HG02798 (cell line): ENCODE results near the gene GPR39.

Experiments used
- ATAC-seq: cut with Tn5 transposase; IDR thresholded peaks from one replicate; pipeline ENCODE4 v1.9.1; 2021; ENCODE audit warnings: mild to moderate bottlenecking; ENCODE audit not compliant: unreplicated experiment, poor library complexity

The GPR39 gene

DNA sequence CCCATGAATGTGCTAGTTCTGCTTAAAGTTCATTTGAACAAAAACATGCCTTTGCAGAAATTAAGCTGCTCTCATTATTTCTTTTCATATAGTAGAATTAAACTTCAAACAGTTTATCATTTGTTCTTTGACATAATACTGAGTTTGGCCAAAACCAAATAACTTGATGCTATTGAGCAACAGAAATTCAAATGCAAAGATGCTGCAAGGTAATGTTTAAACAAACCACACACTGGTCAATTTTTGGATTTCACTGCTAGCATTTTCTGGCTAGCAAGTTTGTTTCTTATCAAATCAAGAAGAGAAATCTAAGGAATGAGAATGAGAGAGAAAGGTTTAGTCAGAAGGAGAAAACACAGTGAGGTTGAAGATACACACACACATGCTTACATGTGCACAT is 173.4 kb downstream of the GPR39 start:
- ATAC-seq: no peak

- ATAC-seq: no peak
These were observed 176.6 kb downstream of the GPR39 start for GRCh38 chr2:132593171-132593570.

GRCh38 chr2:132595186-132595585 is 178.6 kb downstream of the GPR39 start:
- no peak for ATAC-seq

DNA sequence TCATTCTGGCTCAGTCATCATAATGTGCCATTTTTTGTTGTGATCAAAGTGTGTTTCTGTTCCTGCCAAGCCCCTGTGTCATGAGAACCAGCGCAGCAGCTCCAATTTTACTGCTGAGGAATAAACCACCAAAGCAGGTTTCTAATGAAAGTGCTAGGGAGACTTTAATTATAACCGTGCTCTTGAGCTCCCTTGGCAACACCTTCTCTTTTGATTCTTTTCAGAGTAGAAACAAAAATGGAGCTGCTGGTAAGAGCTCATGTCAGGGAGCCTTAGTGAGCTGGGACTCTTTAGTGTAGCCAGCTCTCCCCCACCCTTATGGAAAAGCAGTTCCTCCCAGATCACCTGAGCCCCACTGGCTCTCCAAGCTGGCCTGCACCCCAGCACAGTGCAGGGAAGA is 179.1 kb downstream of the GPR39 start:
- no peak for ATAC-seq

DNA sequence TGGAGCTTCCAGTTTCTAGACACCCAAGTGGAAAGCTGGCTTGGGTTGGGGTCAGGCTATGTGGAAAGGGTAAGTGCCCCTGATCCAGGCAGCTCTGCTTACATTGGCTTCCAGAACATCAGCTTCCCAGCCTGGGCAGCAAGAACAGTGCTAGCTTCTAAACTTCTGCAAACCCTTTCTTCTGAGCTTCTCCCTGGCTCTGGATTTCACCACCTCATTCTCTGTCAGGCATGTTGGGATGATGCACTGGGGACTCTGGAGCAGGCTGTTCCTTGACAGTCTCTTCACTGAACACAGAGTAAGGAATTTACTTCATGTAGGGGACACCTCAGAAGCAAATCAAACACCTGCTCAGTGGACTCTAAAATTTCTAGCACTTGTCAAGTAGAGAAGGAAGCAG is 180.6 kb downstream of the GPR39 start:
- ATAC-seq: no peak

DNA sequence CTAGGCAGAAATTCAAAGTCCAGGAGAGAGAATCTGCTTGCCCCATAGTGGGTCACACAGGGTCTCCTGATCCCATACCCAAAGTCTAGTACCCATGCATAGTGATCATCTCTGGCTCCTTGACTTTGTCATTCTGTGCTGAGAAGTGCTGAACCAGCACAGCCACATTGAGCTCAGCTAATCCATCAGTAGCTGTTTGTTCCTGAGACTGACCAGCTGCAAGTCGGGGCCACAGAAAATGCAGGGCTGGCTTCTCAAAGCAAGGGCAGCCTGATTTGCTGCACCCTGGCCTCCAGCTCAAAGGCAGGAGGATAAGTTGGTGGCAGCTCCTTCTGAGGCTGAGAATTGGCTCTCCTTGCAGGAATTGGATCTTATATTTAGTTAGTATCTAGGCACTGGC is 181.2 kb downstream of the GPR39 start:
- no peak for ATAC-seq

DNA sequence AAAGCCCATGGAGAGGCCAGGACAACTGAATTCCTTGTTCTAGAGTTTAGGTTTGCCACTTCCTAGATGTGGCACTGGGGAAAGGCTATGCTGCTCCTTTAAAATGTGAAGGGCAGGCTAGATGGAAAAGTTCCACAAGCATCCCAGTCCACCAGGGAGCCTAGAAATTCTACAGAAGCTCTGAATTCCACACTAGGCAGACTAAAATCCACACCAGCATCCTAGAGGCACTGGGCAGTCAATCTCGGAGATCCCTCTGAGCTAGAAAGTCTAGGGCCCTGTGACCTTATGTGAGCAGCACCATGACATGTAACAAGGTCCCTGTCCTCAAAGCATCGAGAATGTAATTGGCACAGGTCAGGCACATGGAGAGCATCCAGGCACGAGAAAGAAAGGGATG is 181.9 kb downstream of the GPR39 start:
- ATAC-seq: no peak

DNA sequence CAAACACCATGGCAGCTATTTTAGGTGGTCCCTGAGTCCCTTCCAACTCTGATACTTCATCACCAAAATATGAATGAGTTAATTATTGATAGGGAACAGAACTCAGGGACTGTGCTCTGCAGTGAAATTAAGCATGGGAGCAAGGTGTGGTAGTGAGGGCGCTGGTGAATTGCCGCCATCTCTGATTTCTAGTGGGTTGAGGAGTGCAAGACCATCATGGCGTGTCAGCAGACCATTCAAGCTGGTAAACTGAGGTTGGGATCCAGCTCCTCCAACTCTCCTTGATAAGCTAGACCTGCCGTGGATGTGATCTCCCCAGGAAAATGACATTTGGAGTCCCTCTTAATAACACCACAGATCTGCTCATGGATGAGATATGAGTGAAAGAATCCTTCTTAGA is 183.0 kb downstream of the GPR39 start:
- no peak for ATAC-seq

GRCh38 chr2:132604561-132604960 is 188.0 kb downstream of the GPR39 start:
- no peak for ATAC-seq

GRCh38 chr2:132605236-132606180 is 188.9 kb downstream of the GPR39 start:
- no peak for ATAC-seq

- no peak for ATAC-seq
These were observed 190.0 kb downstream of the GPR39 start for GRCh38 chr2:132606649-132607048.

- no peak for ATAC-seq
These were observed 191.0 kb downstream of the GPR39 start for GRCh38 chr2:132607426-132608090.

- no peak for ATAC-seq
These were observed 191.7 kb downstream of the GPR39 start for GRCh38 chr2:132608311-132608710.

DNA sequence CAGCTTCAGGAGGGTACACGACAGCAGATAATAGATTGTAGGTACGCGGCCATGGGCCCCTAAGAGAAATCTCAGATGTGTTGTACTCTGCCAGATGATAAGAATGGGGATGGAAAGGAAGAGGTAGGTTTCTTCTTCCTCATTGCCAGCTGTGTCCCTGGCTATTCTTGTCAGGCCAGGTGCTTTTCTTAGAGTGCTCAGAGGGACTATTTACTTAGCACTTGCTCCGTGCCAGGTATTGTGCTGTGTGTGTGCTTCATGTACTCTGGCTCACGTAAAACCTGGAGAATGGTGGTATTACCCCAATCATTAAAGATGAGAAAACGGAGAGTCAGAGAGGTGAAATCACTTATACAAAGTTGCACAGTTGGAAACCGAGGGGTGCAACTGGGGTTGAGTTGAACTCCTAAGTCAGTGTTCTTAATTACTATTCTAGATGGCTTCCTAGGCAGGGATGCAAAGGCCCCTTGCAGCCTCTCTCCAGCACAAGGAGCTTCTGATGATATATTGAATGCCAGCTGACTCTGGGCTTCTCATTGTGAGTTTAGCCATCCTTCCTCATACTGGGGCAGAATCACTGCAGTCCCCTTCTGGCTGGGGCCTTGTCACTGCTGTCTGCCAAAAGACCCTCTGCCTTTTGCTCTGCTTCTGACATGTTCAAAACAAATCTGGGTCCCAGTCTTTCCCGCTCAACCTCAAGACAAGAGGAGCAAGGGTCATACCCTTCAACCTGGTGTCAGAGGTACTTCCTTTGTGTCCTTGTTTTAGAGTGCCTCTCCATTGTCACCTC is 192.7 kb downstream of the GPR39 start:
- no peak for ATAC-seq

GRCh38 chr2:132611719-132612118 is 195.1 kb downstream of the GPR39 start:
- ATAC-seq: no peak

- ATAC-seq: no peak
These were observed 198.9 kb downstream of the GPR39 start for GRCh38 chr2:132615329-132616085.

DNA sequence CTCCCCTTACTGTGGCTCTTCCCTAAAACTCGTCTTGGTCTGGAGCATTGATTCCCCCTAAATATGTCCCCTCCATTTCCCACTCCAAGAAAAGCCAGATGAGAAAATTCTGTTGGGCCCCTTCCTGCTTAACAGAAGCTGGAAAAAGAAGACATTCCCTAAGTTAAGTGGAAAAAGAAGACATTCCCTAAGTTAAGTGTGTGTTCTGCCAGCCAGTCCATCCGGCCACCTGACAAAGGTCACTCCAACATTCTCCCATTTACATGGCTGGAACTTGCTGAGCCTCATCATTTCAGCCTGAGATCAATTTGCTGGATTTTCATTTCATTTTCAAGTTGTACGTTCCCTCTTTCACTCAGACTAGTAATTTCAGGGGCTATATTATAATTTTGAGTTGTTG is 201.4 kb downstream of the GPR39 start:
- no peak for ATAC-seq

- ATAC-seq: no peak
These were observed 202.1 kb downstream of the GPR39 start for GRCh38 chr2:132618734-132619133.

GRCh38 chr2:132620115-132620514 is 203.5 kb downstream of the GPR39 start:
- ATAC-seq: no peak
